SK-N-SH treated with all-trans-retinoic acid at 6 μM for 48 hours (cell line): ENCODE data around the gene PIK3R5.
"Not testable (repeated sequence)": the region's sequence is repeated elsewhere in the genome, so short reads cannot be mapped to it uniquely, and the experiment has no call there.

Experiments
- ATAC-seq: fragments of 200-7000 bp; cut with Tn5 transposase; 3 replicates; pipeline ENCODE4 v1.9.1; 2020; ENCODE audit warnings: mild to moderate bottlenecking, moderate library complexity
- BACH2 ChIP-seq: fragments of 250-450 bp; sonication (Bioruptor Pico); IDR thresholded peaks from 2 replicates; pipeline ENCODE4 v1.9.0; 2021; ENCODE audit warnings: mild to moderate bottlenecking, borderline replicate concordance
- CREB5 ChIP-seq: fragments of 250-450 bp; sonication (Bioruptor Pico); IDR thresholded peaks from 2 replicates; pipeline ENCODE4 v1.5.1; 2020; ENCODE audit warnings: low read depth, mild to moderate bottlenecking, moderate library complexity
- CSDC2 ChIP-seq: fragments of 250-450 bp; sonication (Bioruptor Pico); IDR thresholded peaks from 2 replicates; pipeline ENCODE4 v1.5.0; 2020; ENCODE audit warnings: mild to moderate bottlenecking, moderate library complexity
- CSRNP3 ChIP-seq: fragments of 250-450 bp; sonication (Bioruptor Pico); IDR thresholded peaks from 2 replicates; pipeline ENCODE4 v1.5.1; 2021; ENCODE audit warnings: mild to moderate bottlenecking, moderate library complexity
- GLIS3 ChIP-seq: fragments of 250-450 bp; sonication (Bioruptor Pico); IDR thresholded peaks from 2 replicates; pipeline ENCODE4 v1.5.0; 2020; ENCODE audit warnings: mild to moderate bottlenecking, moderate library complexity
- OSR1 ChIP-seq: fragments of 250-450 bp; sonication (Bioruptor Pico); IDR thresholded peaks from 2 replicates; pipeline ENCODE4 v1.8.0; 2022; ENCODE audit warnings: moderate library complexity, mild to moderate bottlenecking, inconsistent platforms
- PPARA ChIP-seq: fragments of 250-450 bp; sonication (Bioruptor Pico); IDR thresholded peaks from 2 replicates; pipeline ENCODE4 v1.5.0; 2020; ENCODE audit warnings: mild to moderate bottlenecking, borderline replicate concordance
- RARB ChIP-seq: fragments of 250-450 bp; sonication (Bioruptor Pico); IDR thresholded peaks from 2 replicates; pipeline ENCODE4 v1.8.0; 2021; ENCODE audit warnings: mild to moderate bottlenecking, moderate library complexity
- TCF4 ChIP-seq: fragments of 250-450 bp; sonication (Bioruptor Pico); IDR thresholded peaks from 2 replicates; pipeline ENCODE4 v1.8.0; 2021; ENCODE audit warnings: mild to moderate bottlenecking, moderate library complexity, borderline replicate concordance
- TOX ChIP-seq: fragments of 250-450 bp; sonication (Bioruptor Pico); IDR thresholded peaks from 2 replicates; pipeline ENCODE4 v1.8.0; 2021; ENCODE audit warnings: mild to moderate bottlenecking, moderate library complexity, borderline replicate concordance
- ZC3H10 ChIP-seq: fragments of 250-450 bp; sonication (Bioruptor Pico); IDR thresholded peaks from 2 replicates; pipeline ENCODE4 v1.5.1; 2021; ENCODE audit warnings: mild to moderate bottlenecking, moderate library complexity
- ZFP3 ChIP-seq: fragments of 250-450 bp; sonication (Bioruptor Pico); IDR thresholded peaks from 2 replicates; pipeline ENCODE4 v1.5.0; 2020; ENCODE audit warnings: mild to moderate bottlenecking, moderate library complexity
- ZFP30 ChIP-seq: fragments of 450-650 bp; formaldehyde crosslinking; IDR thresholded peaks from 2 replicates; pipeline ENCODE4 v1.5.0; 2022; ENCODE audit warnings: mild to moderate bottlenecking, moderate library complexity
- ZNF70 ChIP-seq: fragments of 450-650 bp; formaldehyde crosslinking; IDR thresholded peaks from 2 replicates; pipeline ENCODE4 v1.5.0; 2020; ENCODE audit warnings: mild to moderate bottlenecking, moderate library complexity
- ZNF8 ChIP-seq: fragments of 450-650 bp; formaldehyde crosslinking; IDR thresholded peaks from 2 replicates; pipeline ENCODE4 v1.5.0; 2020; ENCODE audit warnings: mild to moderate bottlenecking, moderate library complexity
- TF ChIP-seq, protein P1 (sequence below): fragments of 250-450 bp; sonication (Bioruptor Pico); IDR thresholded peaks from 2 replicates; pipeline ENCODE4 v1.8.0; 2021; ENCODE audit warnings: low read depth, mild to moderate bottlenecking, moderate library complexity, borderline replicate concordance
- TF ChIP-seq, protein P2 (sequence below): fragments of 250-450 bp; sonication (Bioruptor Pico); IDR thresholded peaks from 2 replicates; pipeline ENCODE4 v1.5.0; 2020; ENCODE audit warnings: mild to moderate bottlenecking, moderate library complexity

The PIK3R5 gene

GRCh38 chr17:8985054-8985701 is 19.7 kb upstream of the PIK3R5 start:
- TF ChIP-seq ZFP30 (CRISPR knock-in tag), result no peak
- TF ChIP-seq GLIS3 (CRISPR knock-in tag), result no peak
- no peak for TF ChIP-seq PPARA
- TF ChIP-seq OSR1 (CRISPR knock-in tag), result no peak
- TF ChIP-seq CREB5 (CRISPR knock-in tag), result no peak
- no peak for TF ChIP-seq ZNF70 (CRISPR knock-in tag)
- TF ChIP-seq TCF4, result no peak
- TF ChIP-seq CSRNP3 (CRISPR knock-in tag), result no peak
- TF ChIP-seq, protein P1, sequence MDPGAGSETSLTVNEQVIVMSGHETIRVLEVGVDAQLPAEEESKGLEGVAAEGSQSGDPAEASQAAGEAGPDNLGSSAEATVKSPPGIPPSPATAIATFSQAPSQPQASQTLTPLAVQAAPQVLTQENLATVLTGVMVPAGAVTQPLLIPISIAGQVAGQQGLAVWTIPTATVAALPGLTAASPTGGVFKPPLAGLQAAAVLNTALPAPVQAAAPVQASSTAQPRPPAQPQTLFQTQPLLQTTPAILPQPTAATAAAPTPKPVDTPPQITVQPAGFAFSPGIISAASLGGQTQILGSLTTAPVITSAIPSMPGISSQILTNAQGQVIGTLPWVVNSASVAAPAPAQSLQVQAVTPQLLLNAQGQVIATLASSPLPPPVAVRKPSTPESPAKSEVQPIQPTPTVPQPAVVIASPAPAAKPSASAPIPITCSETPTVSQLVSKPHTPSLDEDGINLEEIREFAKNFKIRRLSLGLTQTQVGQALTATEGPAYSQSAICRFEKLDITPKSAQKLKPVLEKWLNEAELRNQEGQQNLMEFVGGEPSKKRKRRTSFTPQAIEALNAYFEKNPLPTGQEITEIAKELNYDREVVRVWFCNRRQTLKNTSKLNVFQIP (CRISPR knock-in tag), result no peak
- TF ChIP-seq, protein P2, sequence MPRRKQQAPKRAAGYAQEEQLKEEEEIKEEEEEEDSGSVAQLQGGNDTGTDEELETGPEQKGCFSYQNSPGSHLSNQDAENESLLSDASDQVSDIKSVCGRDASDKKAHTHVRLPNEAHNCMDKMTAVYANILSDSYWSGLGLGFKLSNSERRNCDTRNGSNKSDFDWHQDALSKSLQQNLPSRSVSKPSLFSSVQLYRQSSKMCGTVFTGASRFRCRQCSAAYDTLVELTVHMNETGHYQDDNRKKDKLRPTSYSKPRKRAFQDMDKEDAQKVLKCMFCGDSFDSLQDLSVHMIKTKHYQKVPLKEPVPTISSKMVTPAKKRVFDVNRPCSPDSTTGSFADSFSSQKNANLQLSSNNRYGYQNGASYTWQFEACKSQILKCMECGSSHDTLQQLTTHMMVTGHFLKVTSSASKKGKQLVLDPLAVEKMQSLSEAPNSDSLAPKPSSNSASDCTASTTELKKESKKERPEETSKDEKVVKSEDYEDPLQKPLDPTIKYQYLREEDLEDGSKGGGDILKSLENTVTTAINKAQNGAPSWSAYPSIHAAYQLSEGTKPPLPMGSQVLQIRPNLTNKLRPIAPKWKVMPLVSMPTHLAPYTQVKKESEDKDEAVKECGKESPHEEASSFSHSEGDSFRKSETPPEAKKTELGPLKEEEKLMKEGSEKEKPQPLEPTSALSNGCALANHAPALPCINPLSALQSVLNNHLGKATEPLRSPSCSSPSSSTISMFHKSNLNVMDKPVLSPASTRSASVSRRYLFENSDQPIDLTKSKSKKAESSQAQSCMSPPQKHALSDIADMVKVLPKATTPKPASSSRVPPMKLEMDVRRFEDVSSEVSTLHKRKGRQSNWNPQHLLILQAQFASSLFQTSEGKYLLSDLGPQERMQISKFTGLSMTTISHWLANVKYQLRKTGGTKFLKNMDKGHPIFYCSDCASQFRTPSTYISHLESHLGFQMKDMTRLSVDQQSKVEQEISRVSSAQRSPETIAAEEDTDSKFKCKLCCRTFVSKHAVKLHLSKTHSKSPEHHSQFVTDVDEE, result no peak
- no peak for TF ChIP-seq ZNF8
- TF ChIP-seq RARB (CRISPR knock-in tag), result no peak
- ATAC-seq, result no peak

GRCh38 chr17:8984225-8984624 is 18.7 kb upstream of the PIK3R5 start:
- ATAC-seq, result not testable (repeated sequence)

GRCh38 chr17:8981443-8981842 is 15.9 kb upstream of the PIK3R5 start:
- no peak for ATAC-seq
- TF ChIP-seq, protein P1 (CRISPR knock-in tag), result no peak
- no peak for TF ChIP-seq ZC3H10 (CRISPR knock-in tag)
- TF ChIP-seq TOX, result no peak
- TF ChIP-seq RARB (CRISPR knock-in tag), result no peak

- no peak for ATAC-seq
- TF ChIP-seq CSDC2 (CRISPR knock-in tag) (no peak), ZFP3 (CRISPR knock-in tag) (no peak), TOX (no peak), CREB5 (CRISPR knock-in tag) (no peak), CSRNP3 (CRISPR knock-in tag) (no peak), BACH2 (no peak), TCF4 (no peak), ZC3H10 (CRISPR knock-in tag) (no peak)
Observed at GRCh38 chr17:8979715-8980114, 14.2 kb upstream of the PIK3R5 start.
